BE2C (cell line): ENCODE results near the gene GRIA3.

ENCODE experiments used
- DNase-seq: peaks from one replicate; pipeline ENCODE4 v3.0.0-alpha.2; 2020
- H3K27me3 ChIP-seq: fragments of 250-450 bp; sonication (Bioruptor Pico); 2 replicates; pipeline ENCODE4 v1.5.1; 2020; ENCODE audit warnings: mild to moderate bottlenecking
- H3K36me3 ChIP-seq: fragments of 250-450 bp; sonication (Bioruptor Pico); 2 replicates; pipeline ENCODE4 v1.5.1; 2020; ENCODE audit warnings: mild to moderate bottlenecking
- H3K4me1 ChIP-seq: fragments of 250-450 bp; sonication (Bioruptor Pico); 2 replicates; pipeline ENCODE4 v1.5.1; 2020
- H3K4me3 ChIP-seq: 2 replicates; pipeline ENCODE4 v1.5.1; 2011; ENCODE audit warnings: low read depth, low read length
- H3K9me3 ChIP-seq: fragments of 250-450 bp; sonication (Bioruptor Pico); 2 replicates; pipeline ENCODE4 v1.5.1; 2020
- TF ChIP-seq, protein P1 (sequence below): IDR thresholded peaks from 2 replicates; pipeline ENCODE4 v1.5.1; 2012; ENCODE audit warnings: mild to moderate bottlenecking, low read depth, low read length

The GRIA3 gene

DNA sequence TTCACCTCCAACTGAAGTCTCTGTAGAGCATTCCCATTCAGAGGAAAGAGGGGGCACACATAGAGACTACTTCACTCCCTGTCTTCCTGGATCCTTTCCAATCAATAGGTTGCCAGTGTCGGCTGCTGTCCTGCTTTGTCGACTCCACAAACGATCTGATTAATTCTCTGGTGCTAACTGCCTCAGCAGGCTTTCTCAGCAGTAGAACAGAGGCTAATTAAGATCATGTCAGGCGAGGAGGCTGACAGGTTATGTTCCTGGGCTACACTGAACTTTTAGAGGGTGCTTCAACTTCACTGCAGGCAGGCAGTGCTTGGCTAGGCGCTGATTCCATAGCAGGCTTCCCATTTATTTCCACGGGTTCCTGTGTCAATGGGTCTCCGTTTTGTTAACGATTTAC is 79.2 kb downstream of the GRIA3 start:
- DNase-seq: no peak
- H3K4me3 ChIP-seq: no peak overlapping the region
- H3K27me3 ChIP-seq: no peaks in the 10 kb centered on the region
- no peaks in the 10 kb centered on the region for H3K9me3 ChIP-seq
- TF ChIP-seq, protein P1, sequence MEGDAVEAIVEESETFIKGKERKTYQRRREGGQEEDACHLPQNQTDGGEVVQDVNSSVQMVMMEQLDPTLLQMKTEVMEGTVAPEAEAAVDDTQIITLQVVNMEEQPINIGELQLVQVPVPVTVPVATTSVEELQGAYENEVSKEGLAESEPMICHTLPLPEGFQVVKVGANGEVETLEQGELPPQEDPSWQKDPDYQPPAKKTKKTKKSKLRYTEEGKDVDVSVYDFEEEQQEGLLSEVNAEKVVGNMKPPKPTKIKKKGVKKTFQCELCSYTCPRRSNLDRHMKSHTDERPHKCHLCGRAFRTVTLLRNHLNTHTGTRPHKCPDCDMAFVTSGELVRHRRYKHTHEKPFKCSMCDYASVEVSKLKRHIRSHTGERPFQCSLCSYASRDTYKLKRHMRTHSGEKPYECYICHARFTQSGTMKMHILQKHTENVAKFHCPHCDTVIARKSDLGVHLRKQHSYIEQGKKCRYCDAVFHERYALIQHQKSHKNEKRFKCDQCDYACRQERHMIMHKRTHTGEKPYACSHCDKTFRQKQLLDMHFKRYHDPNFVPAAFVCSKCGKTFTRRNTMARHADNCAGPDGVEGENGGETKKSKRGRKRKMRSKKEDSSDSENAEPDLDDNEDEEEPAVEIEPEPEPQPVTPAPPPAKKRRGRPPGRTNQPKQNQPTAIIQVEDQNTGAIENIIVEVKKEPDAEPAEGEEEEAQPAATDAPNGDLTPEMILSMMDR: no peak
- no peaks in the 10 kb centered on the region for H3K4me1 ChIP-seq
- no peaks in the 10 kb centered on the region for H3K36me3 ChIP-seq

DNA sequence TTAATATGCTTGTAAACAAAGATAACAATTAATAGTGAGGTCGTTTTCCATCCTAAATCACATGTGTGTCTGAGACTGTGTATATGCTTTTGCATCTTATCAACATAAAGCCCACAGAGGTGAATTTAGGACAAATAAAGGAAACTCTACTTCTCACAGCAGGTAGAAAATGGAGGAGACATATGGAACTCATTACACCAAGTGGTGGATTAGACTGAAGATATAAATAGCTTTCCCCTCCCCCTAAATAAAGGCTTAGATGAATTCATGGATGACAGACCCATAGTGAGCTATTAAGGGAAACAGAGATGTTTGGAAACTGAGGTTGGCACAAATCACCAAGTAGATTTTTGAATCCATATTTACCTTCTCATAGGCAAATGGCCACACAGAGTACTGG is 79.7 kb downstream of the GRIA3 start:
- Histone ChIP-seq H3K36me3 (no peaks in the 10 kb centered on the region), H3K4me3 (no peak overlapping the region), H3K27me3 (no peaks in the 10 kb centered on the region), H3K4me1 (no peaks in the 10 kb centered on the region), H3K9me3 (no peaks in the 10 kb centered on the region)
- TF ChIP-seq, protein P1: no peak
- no peak for DNase-seq

DNA sequence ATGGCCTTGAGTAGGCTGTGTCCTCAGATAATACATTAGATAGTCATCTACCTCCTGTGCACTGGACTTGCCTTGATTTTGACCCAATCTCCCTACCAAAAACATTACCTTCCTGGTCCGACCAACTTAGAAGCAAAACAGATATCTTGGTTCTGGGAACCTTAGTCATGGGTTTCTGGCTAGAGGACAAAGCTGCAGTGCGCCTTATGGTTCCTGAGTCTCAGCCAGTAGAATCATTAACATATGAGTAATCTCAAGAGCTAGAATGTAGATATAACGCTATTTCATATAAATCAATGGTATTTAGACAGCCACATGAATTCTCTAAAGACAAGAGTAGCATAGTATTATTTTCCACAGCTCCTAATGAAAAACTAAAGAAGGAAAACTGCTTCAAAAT is 83.1 kb downstream of the GRIA3 start:
- Histone ChIP-seq H3K4me3 (no peak overlapping the region), H3K27me3 (no peaks in the 10 kb centered on the region), H3K36me3 (no peaks in the 10 kb centered on the region), H3K9me3 (no peaks in the 10 kb centered on the region), H3K4me1 (no peaks in the 10 kb centered on the region)
- TF ChIP-seq, protein P1: no peak
- DNase-seq: no peak

DNA sequence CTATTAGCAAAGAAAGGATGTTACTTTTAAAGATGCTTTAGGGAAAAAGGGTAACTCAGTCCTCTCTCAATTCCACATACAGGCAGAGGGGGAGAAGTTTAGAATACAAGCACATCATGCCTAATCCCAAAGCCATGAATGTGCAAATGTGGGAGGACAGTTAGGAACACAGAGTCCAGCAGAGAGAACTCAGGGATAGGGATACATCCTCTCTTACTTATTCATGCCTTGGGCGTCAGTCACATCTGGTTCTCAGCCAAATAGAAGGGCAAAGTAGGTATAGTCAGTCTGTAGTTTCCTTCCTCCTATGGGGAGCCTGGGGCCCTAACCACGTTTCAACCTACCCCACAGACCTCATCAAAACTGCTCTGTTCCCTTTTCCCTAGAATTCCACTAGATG is 87.8 kb downstream of the GRIA3 start:
- no peaks in the 10 kb centered on the region for H3K36me3 ChIP-seq
- TF ChIP-seq, protein P1: no peak
- DNase-seq: no peak
- H3K27me3 ChIP-seq: no peaks in the 10 kb centered on the region
- H3K9me3 ChIP-seq: no peaks in the 10 kb centered on the region
- no peak overlapping the region for H3K4me3 ChIP-seq
- no peaks in the 10 kb centered on the region for H3K4me1 ChIP-seq

DNA sequence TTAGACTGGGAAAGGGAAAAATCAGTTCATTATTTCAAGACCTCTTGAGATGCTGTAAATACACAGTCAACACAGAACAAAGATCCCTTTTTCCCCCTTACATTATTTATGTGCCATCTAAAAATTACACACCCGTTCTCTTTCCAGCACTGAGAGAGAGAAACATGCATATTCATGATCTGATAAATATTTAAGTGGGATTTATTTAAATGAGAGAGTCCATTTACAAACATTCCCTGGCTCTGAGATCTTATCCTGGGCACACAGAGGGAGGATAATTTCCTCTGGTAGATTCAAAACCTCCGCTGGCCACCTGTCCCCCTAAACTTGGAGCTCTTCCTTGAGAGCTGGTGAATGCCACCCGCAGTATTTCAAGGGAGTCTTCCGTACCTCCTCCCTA is 88.6 kb downstream of the GRIA3 start:
- DNase-seq: no peak
- no peaks in the 10 kb centered on the region for H3K9me3 ChIP-seq

DNA sequence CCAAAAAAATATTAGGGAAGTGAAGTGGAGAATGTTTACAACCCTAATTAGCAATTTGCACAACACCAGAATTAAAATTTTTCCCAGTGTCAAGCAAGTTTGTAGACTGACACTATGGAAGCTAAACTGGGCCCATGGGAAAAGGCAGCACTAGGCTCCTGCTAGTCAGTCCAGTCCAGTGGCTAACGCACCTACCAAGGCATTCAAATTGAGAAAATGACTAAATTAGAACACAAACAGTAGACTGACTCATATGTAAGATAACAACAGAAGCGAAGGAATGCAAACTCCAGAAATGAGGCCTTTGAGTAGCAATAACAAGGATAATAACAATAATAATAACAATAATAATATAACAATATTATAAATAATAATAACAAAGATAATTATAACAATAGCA is 90.7 kb downstream of the GRIA3 start:
- TF ChIP-seq, protein P1: no peak
- no peak overlapping the region for H3K4me3 ChIP-seq
- no peak for DNase-seq

More for the DNA sequence above, 88.6 kb downstream of the GRIA3 start:
- H3K4me3 ChIP-seq: no peak overlapping the region
- H3K27me3 ChIP-seq: no peaks in the 10 kb centered on the region
- TF ChIP-seq, protein P1: no peak
- H3K4me1 ChIP-seq: no peaks in the 10 kb centered on the region
- no peaks in the 10 kb centered on the region for H3K36me3 ChIP-seq

More for the DNA sequence above, 90.7 kb downstream of the GRIA3 start:
- no peaks in the 10 kb centered on the region for H3K9me3 ChIP-seq
- no peaks in the 10 kb centered on the region for H3K36me3 ChIP-seq
- no peaks in the 10 kb centered on the region for H3K27me3 ChIP-seq
- H3K4me1 ChIP-seq: no peaks in the 10 kb centered on the region
